ENCODE measurements around the gene NOP58.
"Not testable (repeated sequence)": the region's sequence is repeated elsewhere in the genome, so short reads cannot be mapped to it uniquely, and the experiment has no call there.

NOP58 gene

GRCh38 chr2:202307690-202308089 is 42.1 kb downstream of the NOP58 start:
- DNase-seq (ENCODE audit: low spot score): no peak

GRCh38 chr2:202311823-202312388 is 46.3 kb downstream of the NOP58 start:
- no peak for DNase-seq (ENCODE audit: low spot score)

DNA sequence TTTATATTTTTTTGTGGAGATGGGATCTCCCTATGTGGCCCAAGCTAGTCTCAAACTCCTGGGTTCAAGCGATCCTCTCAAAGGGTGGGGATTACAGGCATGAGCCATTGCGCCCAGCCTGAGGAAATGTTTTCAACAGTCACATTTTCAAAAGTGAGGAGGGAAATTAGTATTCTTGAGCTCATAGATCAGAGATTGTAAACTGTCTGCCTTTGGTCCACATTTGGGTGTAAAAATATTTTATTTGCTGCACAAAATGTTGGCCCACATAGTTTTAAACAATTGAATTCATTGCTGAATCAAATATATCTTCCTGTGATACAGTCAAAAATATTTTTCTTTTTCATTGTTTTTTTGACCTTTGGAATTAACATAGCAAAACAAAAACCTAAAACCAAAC is 48.6 kb downstream of the NOP58 start:
- no peak for DNase-seq (ENCODE audit: low spot score)

DNA sequence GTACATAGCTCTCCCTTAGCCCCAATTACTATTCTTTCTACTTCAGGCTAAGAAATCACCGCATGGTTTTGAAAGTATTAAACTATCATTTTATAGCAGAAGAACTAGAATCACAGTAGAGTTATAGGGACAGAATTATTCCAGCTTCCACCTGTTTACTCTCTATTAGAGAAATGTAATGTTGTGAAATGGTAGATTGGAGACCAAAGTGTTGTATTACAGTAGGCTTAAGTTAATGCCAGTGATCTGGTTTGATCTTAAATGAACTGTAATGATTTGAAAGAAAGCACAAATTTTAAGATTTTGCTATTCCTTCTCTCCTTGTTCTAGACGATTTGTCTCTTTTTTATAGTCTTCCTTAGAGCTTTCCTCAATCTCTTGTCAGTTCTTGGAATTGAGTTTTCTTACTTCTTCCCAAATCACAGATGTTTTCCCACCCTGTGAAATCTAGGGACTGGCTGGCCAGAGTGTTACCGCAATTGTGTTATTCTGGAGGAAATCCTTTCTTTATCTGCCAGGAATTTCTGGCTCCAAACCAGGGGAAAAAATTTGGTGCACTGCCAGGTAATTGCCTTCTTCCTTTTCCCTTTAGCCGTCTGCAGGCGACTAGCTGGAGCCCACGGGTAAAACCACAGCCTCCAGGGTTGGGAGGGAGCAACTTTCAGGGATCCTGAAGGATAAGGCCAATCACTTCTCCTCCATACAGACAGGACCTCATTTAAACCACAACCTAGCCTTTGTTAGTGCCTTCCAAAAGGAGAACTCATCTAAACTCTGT is 51.7 kb downstream of the NOP58 start:
- DNase-seq (ENCODE audit: low spot score): peak; percentile 95

- DNase-seq (ENCODE audit: low spot score): not testable (repeated sequence)
Observed at GRCh38 chr2:202320362-202320761, 54.8 kb downstream of the NOP58 start.

GRCh38 chr2:202322435-202322834 is 56.9 kb downstream of the NOP58 start:
- DNase-seq (ENCODE audit: low spot score): no peak

DNA sequence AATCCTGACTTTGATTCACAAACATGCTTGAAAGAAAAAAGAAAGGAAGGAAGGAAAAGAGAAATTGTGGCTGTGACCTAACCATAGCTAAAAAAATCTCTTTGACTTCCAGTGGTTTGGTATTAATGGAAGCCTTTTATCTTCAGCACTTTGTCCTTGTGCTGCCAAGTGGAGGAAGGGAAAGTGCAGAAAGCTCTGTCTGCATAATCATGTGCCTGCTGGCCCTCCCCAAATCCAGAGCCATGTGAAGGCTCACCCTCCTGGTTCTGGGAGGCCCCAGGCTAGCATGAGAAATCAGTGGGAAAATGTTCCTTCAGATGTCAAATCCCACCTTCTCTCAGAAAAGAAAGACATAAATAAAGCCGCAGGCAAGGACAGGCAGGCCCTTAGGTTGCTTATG is 62.3 kb downstream of the NOP58 start:
- DNase-seq (ENCODE audit: low spot score): no peak

DNA sequence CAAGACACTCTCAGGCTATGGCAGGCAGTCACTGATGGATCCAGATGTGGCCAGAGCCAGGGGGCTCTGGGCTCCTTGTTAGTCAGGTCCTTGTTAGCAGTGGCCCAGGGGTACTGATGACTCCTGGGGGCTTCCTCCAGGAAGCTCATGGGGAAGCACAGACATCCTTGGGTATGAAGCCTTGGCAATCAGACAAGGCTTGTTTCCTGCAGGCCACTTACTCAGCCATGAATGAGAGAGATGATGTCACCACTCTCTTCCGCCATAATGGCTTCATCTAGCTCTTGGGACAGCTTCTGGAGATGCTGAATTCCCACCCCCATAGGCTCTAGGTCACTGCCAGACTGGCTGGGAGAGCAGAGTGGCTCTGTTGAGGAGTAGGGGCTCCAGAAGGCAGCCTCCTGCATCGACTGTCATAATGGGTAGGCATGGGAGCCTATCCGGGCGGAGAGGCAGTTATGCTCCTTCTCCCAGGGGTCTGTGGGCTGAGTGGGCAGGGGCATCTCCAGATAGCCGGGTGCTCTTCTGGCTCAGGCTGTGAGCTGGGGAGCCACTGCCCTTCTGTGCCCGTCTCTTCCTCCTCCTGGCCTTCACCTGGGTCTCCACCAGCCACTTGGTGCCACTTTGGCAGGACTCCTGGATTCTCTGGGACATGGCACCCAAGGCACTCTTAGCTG is 70.4 kb downstream of the NOP58 start:
- DNase-seq (ENCODE audit: low spot score): peak; percentile 99

DNA sequence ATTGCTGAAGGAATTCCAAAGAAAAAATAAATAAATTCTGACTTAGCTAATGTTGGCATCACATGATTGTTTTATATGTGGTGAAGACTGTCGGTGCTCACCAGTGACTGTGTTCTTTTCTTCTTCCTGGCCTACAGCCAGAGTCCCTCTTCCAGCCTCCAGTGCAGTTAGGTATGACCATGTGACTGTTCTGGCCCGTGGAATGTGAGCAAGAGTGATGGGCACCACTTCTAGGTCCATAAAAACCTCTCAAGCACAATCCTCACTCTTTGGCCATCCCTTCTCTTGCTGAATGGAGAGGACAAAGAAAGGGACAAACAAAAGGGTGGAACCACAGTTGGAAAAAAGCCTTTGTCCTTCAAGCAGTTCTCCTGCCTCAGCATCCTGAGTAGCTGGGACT is 71.6 kb downstream of the NOP58 start:
- DNase-seq (ENCODE audit: low spot score): peak; percentile 25

DNA sequence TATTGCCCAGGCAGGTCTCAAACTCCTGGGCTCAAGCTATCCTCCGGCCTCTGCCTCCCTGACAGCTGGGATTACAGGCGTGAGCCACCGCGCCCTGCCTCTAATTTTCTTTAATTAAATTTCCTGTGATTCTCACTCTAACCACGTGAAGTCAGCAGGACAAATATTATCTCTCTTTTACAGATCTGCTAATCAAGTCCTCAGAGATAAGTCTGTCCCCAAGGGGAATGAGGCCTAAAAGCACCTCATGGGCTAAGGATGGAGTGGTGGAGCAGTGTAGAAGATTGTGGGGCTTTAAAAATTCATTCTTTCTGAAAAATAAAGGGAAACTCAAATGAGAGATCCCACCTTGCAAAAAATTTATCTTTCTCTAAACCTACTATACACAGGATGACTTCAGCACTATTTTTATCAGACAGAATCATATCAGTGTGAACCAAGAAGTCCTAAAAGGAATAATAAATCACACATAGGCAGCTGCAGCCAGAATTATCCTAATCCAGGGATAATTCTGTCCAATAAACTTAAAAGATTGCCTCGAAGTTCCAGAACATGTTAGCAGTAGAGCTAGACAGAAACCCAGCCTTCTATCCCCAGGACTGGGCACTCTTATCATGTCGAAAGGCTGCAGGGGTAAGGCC is 72.3 kb downstream of the NOP58 start:
- no peak for DNase-seq (ENCODE audit: low spot score)

- DNase-seq (ENCODE audit: low spot score): peak; percentile 47
Observed at GRCh38 chr2:202339071-202339870, 73.7 kb downstream of the NOP58 start.

DNA sequence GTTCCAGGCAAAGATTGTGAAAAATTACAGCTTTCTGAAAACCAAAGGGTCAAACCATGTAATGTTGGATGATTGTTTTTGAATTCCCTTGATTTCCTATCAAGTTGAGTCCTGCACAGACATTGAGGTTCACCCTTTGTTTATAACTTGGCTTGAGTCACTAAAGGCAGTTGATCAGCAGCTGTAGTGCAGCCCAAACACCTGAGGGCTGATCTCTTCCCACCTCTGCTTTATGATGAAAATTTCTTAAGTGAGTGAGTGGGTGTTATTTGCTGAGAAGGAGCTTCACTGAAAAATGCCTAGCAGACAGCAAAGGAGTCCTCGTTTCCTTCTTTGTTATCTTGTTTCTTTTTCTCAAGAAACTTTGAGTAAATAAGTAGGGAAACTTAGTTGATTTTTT is 78.6 kb downstream of the NOP58 start:
- no peak for DNase-seq (ENCODE audit: low spot score)

- DNase-seq (ENCODE audit: low spot score): no peak
Observed at GRCh38 chr2:202346180-202346579, 80.6 kb downstream of the NOP58 start.
